CD4-positive, alpha-beta T cell treated with Interleukin-6 at 100 ng/mL for 8 hours (primary cell): ENCODE data around the gene KCTD5.

Experiments used
- DNase-seq: peaks from one replicate; pipeline ENCODE4 v3.0.0-alpha.2; 2020; ENCODE audit warnings: mixed read lengths, low spot score

KCTD5 gene

DNA sequence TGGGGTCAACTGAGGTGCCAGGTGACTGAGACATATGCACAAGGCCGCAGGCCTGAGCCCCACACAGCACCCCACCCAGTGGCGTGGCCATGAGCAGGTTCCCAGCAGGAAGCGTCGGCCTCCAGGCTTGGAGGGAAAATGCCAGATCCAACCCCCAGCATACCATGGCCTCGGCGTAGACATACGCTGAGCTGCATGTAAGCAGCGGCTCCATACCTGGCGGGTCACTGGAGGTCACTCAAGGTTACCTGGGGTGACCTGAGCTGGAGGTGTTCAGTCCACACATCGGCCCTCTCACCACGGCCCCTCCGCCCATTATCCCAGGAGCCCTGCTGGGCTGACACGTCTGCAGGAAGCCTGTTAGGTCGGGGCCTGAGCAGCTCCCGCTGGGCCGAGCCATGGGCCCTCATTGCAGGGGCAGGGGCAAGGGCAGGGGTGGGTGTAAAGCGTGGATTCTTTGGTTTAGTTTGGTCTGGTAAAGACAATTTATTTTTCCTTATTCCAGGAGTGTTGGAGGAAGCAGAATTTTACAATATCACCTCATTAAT is 15.2 kb downstream of the KCTD5 start:
- DNase-seq: no peak

DNA sequence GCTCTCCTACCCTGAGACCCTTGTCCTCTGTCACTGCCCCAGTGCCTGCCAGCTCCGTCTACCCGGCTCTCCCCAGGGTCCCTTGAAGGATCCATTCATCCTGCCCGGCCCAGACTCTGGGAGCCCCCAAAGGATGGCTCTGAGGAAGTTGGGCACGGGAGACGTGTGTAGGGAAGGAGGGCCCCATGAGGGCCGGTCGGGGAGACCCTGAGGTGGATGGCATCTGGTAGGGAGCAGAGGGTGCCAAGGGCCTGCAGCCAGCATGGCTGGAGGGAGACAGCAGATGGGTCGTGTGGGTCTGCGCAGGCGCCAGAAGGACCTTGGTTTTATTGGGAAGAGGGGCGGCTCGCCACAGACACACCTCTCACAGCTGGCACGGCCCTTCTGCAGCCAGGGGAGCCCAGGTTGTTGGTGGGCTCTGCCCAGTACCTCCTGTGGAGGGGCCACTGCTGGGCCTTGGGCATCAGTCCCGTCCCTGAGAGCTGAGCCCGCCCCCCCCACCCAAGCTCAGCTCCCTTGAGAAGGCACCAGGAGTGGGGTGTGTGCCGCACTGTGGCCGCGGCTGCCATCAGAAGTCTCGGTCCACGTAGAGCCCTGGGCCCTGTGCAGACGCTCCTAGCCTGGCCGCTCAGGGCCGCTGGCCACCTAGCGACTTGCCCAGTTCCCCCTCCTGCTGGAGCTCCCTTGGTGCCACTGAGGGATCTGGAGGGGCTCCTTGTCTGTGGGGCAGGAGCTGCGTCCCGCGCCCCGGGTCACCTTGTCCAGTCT is 16.0 kb downstream of the KCTD5 start:
- no peak for DNase-seq

- DNase-seq: no peak
Measured at GRCh38 chr16:2698965-2699750, 16.8 kb downstream of the KCTD5 start.

- no peak for DNase-seq
Measured at GRCh38 chr16:2699791-2700600, 17.7 kb downstream of the KCTD5 start.

- no peak for DNase-seq
Measured at GRCh38 chr16:2700786-2701185, 18.5 kb downstream of the KCTD5 start.

DNA sequence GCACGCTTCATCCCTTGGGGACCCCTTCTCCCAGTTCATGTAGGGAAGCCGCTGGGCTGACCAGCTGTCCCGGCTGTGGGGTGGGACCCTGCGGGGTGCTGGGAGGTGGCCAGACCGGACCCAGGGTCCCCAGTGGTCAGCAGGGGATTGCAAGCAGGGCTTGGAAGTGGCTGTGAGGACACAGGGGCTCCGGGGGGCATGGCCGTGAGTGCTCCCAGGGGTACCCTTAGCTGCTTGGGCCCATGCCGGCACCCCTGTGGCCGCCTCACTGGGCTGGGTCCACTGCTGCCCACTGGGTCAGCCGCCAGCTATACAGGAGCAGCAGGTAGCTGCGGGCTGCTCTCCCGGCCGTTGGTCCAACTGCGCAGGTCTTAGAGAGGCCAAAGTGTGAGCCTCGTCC is 18.9 kb downstream of the KCTD5 start:
- no peak for DNase-seq

GRCh38 chr16:2701713-2702437 is 19.6 kb downstream of the KCTD5 start:
- DNase-seq: no peak

DNA sequence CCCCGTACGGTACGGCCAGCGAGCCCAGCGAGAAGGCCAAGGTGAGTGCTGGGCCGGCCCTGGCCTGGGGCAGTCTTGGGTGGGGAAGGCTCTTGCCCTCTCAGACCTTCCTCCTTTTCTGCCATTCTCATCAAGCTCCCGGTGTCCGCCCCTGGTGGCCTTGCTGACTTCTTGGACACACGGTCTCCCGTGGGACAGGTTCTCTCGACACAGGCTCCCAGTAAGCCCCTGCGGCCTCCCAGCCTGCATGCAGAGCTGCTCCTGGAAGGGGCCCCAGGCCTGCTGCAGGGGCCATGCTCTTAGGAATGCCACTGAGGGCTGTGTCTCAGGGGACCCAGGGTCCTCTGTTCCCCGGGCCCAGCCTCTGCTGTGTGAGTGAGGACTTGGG is 20.1 kb downstream of the KCTD5 start:
- DNase-seq: no peak

DNA sequence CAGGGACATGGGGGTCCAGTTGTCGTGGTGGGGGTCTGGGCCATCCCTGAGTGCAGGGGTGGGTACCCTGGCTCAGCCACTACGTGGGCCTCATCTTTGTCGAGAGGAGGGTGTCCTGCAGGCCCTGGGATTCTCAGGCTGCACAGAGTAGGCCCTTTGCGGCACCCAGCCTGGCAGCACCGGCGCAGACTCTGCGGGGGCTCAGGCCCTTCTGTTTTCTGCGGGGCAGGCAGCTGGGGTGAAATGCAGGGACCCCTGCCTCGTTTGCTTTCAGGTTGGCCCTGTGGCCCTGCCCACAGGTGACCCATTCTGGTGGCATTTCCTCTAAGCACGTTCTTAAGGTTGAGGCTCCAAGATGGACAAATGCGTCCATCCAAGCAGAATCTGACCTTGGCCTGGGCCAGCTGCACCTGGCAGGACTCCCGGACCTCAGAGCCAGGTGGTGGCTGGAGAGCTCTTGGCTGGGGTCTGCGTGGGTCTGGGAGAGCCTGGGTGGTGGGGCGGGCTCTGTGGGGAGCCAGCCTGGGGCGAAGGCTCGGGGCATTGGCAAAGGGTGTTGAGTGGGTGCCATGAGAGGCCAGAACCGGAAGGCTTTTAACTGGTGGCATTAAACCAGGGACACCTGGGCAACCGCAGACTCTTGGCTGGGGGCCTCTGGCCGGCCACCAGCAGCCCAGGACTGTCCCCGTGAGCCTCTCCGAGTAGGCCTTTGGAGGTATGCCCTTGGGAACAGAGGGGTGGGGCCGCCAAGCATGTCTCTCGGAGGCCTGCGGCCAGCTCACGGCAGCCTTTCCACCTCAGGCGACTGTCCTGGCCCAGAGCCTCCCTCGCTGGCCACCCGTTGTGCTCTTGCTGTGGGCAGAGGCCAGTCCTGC is 20.8 kb downstream of the KCTD5 start:
- no peak for DNase-seq

GRCh38 chr16:2704166-2704982 is 22.1 kb downstream of the KCTD5 start:
- no peak for DNase-seq

- DNase-seq: no peak
Measured at GRCh38 chr16:2704983-2705275, 22.6 kb downstream of the KCTD5 start.

DNA sequence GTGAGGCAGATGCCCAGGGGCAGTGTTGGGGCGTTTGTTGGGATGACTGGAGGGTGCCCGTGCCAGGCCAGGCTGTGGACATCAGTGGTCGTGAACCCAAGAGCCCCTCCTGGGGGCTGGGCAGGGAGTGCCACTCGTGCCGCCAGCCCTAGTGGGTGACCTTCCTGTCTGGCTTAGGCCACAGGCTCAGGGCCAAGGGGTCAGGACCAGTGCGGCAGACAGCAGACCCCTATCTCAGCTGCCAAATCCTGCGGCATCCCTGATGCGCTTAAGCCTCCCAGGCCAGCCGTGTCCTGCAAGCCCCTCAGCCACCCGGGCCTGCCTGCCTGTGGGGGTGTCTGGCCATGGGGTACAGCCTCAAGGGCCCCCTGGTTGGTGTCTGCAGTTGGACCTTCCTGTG is 23.0 kb downstream of the KCTD5 start:
- DNase-seq: no peak

DNA sequence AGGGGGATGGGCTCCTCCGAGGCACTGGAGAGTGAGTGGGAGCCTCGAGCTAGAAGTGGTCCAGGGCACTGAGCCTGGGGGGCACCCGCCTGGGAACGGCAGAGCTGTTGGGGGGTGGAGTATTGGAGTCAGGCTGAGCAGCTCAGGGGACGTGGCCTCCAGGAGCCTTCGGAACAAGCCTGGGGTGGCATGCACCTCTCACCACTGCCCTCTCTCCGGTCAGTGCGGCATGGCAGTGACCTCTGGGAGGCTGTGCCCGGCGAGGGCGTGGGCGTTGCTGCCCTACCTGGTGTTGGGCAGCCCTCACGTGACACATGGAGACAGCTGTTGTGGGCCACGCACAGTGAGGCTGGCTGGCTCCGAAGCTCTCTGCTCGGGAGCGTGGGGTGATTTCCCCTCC is 23.8 kb downstream of the KCTD5 start:
- DNase-seq: no peak

DNA sequence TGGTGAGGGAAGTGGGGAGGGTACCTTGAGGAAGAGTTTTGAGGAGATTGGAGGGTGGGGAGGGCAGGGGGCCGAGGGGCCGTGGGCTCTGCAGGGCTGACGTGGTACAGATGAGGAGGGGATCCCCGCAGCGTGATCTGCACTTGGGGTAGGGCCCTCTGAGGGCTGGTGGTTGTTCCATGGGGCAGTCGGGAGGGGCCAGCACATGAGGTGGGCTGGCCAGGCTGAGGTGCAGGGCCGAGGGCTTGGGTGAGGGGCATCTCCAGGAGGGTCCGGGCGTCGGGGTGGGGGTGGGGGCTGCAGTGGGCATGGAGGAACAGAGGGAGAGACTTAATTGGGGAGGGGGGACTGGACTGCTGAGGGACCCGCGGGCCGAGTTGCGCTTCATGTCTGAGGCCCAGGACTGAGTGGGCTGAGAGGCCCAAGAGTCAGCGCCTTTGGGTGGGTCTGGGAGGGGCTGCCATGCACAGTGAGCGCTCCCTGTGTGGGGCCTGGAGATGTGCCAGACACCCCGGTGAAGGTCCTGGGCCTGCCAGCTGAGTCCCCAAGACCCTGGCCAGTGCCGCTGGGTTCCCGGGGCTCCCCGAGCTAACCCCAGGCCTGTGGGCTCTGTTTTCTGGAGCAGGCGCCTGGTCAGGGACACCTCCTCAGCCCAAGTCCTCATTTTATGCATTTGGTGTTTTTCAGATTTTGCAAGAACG is 24.4 kb downstream of the KCTD5 start:
- DNase-seq: no peak

GRCh38 chr16:2707368-2708289 is 25.3 kb downstream of the KCTD5 start:
- no peak for DNase-seq

GRCh38 chr16:2708290-2708639 is 25.9 kb downstream of the KCTD5 start:
- DNase-seq: no peak

DNA sequence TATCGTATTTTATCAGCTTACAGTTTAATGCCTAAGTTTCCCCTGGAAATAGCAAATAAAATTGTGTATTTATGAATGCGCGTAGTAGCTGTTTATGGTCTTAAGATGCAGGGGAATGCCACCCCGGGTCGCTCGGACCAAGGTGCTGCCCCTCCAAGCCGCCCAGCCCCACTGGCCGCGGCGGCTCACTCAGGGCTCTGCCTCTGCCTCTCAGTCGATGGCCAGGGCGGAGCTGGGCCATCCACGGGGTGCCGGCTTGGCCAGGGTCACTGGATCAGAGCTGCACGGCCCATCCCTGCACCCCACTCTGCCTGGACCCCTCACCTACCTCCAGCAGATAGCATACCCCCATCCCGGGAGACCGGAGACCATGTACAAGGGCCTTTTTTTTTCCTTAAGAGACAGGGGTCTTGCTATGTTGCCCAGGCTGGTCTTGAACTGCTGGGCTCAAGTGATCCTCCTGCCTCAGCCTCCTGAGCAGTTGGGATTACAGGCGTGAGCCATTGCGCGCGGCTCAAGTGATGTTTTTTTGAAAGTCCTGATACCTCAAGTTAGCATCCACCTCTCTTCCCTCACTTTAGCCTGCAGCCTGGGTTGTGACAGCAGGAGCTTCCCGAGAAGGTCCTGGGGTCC is 26.7 kb downstream of the KCTD5 start:
- no peak for DNase-seq

GRCh38 chr16:2709588-2709984 is 27.3 kb downstream of the KCTD5 start:
- DNase-seq: no peak
